IgD-negative memory B cell (primary cell): ENCODE results near the gene BCO1. TPM values are rescaled to one million over a fixed set of nuclear protein-coding genes. Genes with fewer than 3 reads are reported as not detected.

Experiments
- H3K27ac Mint-ChIP-seq, 3 donors: one replicate each; pipeline ENCODE4 v1.8.0; 2020 to 2022; ENCODE audit warnings: mild to moderate bottlenecking in 3 of 3, mixed read lengths in 3 of 3, moderate library complexity in 1 of 3
- H3K27me3 Mint-ChIP-seq: one replicate; pipeline ENCODE4 v1.8.0; 2021; ENCODE audit warnings: mixed read lengths
- H3K36me3 Mint-ChIP-seq: one replicate; pipeline ENCODE4 v1.8.0; 2020; ENCODE audit warnings: mild to moderate bottlenecking, mixed read lengths
- H3K4me1 Mint-ChIP-seq, 3 donors: one replicate each; pipeline ENCODE4 v1.8.0; 2020 to 2022; ENCODE audit warnings: mixed read lengths in 3 of 3, mild to moderate bottlenecking in 1 of 3
- H3K4me3 Mint-ChIP-seq, 4 donors: one replicate each; pipeline ENCODE4 v1.8.0; 2020 to 2022; ENCODE audit warnings: mild to moderate bottlenecking in 4 of 4, mixed read lengths in 4 of 4, moderate library complexity in 3 of 4
- H3K9me3 Mint-ChIP-seq, 3 donors: one replicate each; pipeline ENCODE4 v1.8.0; 2020 to 2021; ENCODE audit warnings: mixed read lengths in 3 of 3, mild to moderate bottlenecking in 1 of 3
- polyA plus RNA-seq: library from polyadenylated mRNA; unstranded; fragments of 300-500 nt; fragmentation: Illumina TruSeq; gene quantifications from one replicate; pipeline ENCODE4 v1.2.3, GENCODE V29; 2021

BCO1 gene
- polyA plus RNA-seq, 1 donor from 2014 or later: not detected

DNA sequence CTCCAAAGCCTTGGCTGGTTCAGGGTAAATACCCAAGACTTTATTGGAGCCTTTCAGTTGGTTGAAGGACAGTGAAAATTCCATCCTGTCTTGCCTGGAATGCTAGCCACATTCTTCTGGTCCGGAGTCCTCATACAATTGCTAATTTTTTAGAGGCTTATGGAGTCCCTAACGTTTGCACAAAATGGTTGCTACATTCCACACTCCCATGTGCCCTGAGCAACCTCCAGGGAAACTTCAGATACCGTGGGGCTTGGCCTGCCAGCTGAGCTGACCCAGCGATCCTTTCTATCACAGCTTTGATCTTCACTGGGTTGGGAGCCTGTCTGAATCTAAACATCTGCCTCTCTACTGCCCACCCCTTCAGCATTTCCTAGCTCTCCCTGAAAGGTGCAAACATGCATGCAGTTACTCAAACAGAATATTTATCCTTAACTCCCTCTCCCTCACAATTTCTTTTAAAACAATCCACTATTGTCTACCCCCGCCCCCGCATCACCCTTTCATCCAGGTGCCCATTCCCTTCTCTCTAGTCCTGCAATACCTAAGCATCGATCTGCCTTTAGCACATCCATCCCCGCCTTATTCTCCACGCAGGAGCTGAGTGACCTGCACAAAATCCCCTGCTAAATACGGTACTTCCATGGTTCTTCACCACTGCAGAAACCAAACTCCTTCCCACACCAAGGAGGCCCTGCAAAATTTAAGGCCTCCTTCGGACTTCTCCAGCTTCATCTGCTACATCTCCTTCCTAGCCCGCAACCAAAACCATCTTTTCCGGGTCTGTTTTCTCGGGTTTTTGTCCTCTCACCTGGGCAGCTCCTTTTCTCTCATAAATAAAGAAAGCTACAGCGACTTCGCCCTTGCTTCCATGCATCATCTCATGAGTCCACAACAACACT lies 75.5 kb downstream of the BCO1 start:
- Mint-ChIP-seq H3K36me3 (no peaks in the 10 kb centered on the region), H3K27ac (peak overlapping the region; percentile 77 to 95 (median 84)), H3K4me1 (peaks cover 15 to 33% (median 18%) of the 10 kb centered on the region in 3 donors), H3K4me3 (peak overlapping the region; percentile 88 to 99 (median 98)), H3K9me3 (no peaks in the 10 kb centered on the region), H3K27me3 (peaks cover 1% of the 10 kb centered on the region)

DNA sequence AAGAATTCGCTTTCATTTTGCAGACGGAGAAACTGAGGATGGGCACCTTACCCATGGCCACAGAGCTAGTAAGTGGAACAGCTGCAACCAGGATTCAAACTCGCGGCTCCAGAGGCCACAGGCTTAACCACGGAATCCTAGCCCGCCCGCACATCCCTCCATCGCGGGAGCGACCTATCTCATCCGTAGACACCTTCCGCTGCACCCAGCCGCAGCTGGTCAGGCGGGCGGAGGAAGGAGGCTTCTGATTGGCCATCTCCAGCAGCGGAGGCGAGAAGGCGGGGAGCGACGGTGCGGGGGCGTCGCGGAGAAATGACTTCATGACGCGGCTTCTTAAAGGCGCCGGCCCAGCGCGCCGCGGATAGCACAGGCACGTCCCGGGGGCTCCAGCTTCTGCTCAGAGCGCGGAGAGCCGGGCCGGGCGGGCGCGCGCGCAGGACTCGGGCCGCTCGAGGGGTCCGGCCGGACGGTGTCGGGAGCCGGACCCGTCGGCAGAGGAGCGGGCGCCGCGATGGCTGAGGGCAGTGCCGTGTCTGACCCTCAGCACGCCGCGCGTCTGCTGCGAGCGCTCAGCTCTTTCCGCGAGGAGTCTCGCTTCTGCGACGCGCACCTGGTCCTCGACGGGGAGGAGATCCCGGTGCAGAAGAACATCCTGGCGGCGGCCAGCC lies 76.2 kb downstream of the BCO1 start, which contains the start of gene GAN:
GAN (plus strand) TSS at position 360 of the 668 bp plus-strand sequence; CDS start at position 512, 152 bp downstream.
- Mint-ChIP-seq H3K27me3 (peaks cover 1% of the 10 kb centered on the region), H3K9me3 (no peaks in the 10 kb centered on the region), H3K36me3 (no peaks in the 10 kb centered on the region), H3K4me1 (peaks cover 16 to 33% (median 18%) of the 10 kb centered on the region in 3 donors), H3K4me3 (peak within 1 kb of the TSS; percentile 88 to 99 (median 98)), H3K27ac (peak within 1 kb of the TSS; percentile 84 to 95 (median 93))

DNA sequence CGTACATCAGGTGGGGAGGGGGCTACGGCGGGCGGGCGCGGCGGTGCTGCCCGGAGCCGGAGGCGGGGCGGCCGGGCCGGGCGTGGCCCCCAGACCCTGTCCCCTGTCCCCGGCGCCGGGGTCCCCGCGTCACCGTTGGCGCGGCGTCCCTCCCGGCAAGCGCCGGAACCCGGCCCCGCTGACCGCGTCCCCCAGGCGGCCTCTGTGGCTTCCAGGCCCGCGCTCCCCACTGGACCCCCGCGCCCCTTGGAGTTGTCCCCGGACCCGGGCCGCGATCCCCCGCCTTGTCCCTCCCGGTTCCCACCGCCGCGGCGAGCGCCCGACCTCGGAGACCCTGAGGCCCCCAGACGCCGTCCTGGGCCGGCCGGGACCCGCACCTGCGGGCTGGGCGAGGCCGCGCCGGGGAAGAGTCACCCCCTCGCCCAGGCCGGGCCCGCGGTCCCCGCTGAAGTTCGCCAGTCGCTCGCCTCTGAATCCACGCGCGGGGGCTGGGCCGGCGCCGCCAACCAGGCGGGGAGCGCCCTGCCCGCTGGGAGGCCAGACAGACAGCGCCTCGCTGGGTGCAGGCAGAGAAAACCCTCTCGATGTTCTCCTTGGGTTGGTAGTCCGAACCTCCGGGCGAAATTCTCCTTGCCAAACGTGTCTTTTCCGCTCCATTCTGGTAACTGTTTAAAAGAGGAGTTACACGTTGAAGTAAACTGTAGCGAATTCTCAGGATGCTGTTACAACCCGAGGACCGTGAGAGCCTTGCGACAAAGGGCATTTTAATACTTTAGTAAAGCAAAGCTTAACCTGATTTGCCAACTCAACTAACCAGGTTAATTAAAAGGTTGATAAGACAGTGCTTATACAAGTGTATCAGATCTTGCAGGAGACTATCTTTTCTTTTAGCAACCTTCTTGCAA lies 77.0 kb downstream of the BCO1 start:
- Mint-ChIP-seq H3K27me3 (peaks cover 1% of the 10 kb centered on the region), H3K4me3 (peak overlapping the region; percentile 88 to 99 (median 98)), H3K9me3 (no peaks in the 10 kb centered on the region), H3K36me3 (no peaks in the 10 kb centered on the region), H3K27ac (peak overlapping the region; percentile 83 to 95 (median 93)), H3K4me1 (peaks cover 16 to 33% (median 18%) of the 10 kb centered on the region in 3 donors)

DNA sequence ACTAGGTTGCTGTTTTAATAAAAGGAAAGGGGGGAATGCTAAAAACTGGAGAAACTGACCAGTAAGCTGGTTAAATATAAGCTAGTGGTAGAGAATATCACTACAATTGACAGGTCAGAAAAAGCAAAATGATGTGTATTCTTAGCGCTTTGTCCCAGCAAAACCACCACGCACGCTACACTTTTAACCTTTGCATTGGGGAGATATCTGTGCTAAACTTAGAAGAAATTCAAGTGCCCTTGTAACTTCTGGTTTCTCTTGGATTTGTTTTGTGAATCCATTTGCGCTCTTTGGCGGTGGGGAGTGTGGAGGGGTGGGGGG lies 77.6 kb downstream of the BCO1 start:
- Mint-ChIP-seq H3K27ac (peak overlapping the region in 2 of 3 donors; percentile 79 to 93), H3K36me3 (no peaks in the 10 kb centered on the region), H3K4me3 (peak overlapping the region; percentile 86 to 98 (median 90)), H3K9me3 (no peaks in the 10 kb centered on the region), H3K4me1 (peaks cover 16 to 33% (median 18%) of the 10 kb centered on the region in 3 donors), H3K27me3 (peaks cover 1% of the 10 kb centered on the region)

DNA sequence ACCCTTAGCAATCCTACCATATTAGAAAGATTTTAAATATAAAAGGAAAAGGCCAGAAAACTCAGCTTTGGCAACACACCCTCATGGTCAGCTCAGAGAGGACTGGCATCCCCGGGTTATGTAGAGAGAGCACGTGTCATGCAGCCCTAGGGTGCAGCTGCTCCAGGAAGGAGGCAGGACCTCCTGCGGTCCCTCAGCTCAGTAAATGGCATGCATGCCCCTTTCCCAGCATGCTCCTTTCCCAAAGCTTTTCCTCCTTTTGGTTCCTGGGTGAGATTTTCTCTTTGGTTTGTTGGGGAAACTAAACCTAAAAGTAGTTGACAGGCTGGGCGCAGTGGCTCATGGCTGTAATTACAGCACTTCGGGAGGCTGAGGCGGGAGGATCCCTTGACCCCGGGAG lies 80.2 kb downstream of the BCO1 start:
- Mint-ChIP-seq H3K4me1 (peaks cover 11 to 20% (median 18%) of the 10 kb centered on the region in 3 donors), H3K27ac (no peak overlapping the region), H3K9me3 (no peaks in the 10 kb centered on the region), H3K4me3 (no peak overlapping the region), H3K27me3 (peaks cover 1% of the 10 kb centered on the region), H3K36me3 (no peaks in the 10 kb centered on the region)

DNA sequence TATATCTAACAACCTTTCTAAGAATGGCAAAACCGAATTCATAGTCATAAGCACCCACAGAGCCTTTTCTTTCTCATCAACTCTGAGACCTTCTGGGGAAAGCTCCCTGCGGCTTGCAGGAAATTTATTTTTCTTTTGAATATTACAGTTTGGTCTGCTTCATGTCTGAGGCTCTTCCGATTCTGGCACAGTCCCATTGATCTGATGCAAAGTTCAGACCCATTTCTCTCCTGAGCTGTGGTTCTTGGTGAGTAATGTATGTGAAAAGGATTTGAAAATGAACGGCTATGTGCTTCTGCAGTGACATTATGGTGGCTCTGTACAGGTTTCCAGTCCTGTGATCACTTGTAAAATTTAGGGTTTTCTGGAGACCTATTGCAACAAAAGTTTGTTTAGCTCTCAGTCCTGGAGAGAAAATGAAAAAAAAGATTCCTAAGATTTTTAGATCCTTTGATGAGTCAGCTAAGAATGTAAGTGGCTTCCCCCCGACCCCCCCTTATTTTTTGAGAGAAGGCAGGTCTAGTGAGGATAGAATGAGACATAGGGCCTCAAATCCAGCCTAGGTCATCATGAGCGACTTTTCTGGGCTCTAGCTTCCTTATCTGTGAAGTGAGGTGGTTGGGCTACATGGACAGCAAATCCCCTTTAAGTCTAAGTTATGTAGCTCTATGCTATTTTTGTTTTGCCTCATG lies 80.9 kb downstream of the BCO1 start:
- peak overlapping the region in 1 of 4 donors; percentile 43 for H3K4me3 Mint-ChIP-seq
- no peaks in the 10 kb centered on the region for H3K9me3 Mint-ChIP-seq
- H3K4me1 Mint-ChIP-seq: peaks cover 9 to 14% (median 12%) of the 10 kb centered on the region in 3 donors
- H3K36me3 Mint-ChIP-seq: no peaks in the 10 kb centered on the region
- no peak overlapping the region for H3K27ac Mint-ChIP-seq
- H3K27me3 Mint-ChIP-seq: peaks cover 1% of the 10 kb centered on the region

DNA sequence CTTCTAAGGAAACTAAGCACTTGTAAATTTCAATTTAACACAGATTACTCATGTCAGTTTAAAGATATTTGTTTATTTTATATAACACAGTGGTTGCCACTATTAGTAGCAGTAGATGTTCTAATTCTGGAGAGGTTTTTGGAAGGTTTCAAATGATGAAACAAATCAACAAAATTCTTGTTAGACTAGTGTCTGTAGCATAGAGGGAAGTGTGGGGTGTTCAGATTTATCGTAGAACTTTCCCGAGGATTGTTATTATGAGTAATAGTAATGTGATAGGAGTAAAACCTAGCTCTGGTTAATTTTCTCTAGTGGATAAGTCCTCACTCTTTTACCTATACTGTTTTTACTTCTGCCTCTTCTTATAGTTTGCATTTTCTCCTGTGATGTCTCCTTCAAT lies 82.5 kb downstream of the BCO1 start:
- H3K27ac Mint-ChIP-seq: no peak overlapping the region
- H3K27me3 Mint-ChIP-seq: no peaks in the 10 kb centered on the region
- H3K4me1 Mint-ChIP-seq: peaks cover 2 to 7% (median 2%) of the 10 kb centered on the region in 3 donors
- H3K36me3 Mint-ChIP-seq: peaks cover 2% of the 10 kb centered on the region
- no peaks in the 10 kb centered on the region for H3K9me3 Mint-ChIP-seq
- no peak overlapping the region for H3K4me3 Mint-ChIP-seq

DNA sequence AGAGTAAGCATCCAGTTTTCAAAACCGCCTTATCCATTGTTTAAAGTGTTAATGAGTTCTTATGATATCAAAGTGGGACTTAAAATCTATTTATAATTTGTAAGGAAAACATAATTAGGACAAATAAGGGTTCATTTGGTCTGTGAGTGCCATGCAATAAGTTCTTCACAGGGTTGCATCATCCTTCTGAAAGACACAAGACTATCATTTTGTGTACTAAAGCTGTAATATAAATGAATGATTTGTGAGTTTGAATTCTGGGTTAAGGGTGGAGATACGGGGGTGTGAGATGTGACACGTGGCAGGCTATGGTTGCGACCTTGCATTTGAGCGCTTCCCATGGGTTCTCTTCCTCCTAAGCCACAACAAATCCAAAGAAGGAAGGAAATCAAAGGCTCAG lies 83.0 kb downstream of the BCO1 start:
- Mint-ChIP-seq H3K27ac (no peak overlapping the region), H3K4me1 (peaks cover 0 to 5% (median 2%) of the 10 kb centered on the region in 3 donors), H3K9me3 (no peaks in the 10 kb centered on the region), H3K27me3 (no peaks in the 10 kb centered on the region), H3K36me3 (peaks cover 2% of the 10 kb centered on the region), H3K4me3 (no peak overlapping the region)

DNA sequence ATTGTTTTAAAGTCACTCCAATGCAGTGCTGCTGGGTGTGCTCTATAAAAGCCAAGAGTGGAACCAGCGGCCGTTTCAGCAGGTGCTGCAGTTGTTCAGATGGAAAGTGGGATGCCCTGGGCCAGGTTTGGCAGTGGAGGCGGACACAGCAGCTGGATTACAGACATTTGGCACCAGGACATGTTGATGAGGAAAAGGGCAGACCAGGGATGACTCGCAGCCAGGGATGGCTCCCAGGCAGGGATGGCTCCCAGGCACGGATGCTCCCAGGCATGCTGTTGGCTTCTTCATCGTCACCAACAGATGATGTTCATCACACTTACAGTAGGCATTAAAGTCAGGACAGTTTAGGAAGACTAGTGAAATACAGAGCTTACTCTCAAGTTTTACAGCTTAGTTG lies 86.3 kb downstream of the BCO1 start:
- no peaks in the 10 kb centered on the region for H3K4me1 Mint-ChIP-seq
- no peaks in the 10 kb centered on the region for H3K9me3 Mint-ChIP-seq
- no peaks in the 10 kb centered on the region for H3K27me3 Mint-ChIP-seq
- no peak overlapping the region for H3K4me3 Mint-ChIP-seq
- H3K27ac Mint-ChIP-seq: peak overlapping the region in 1 of 3 donors; percentile 69
- H3K36me3 Mint-ChIP-seq: peaks cover 5% of the 10 kb centered on the region

DNA sequence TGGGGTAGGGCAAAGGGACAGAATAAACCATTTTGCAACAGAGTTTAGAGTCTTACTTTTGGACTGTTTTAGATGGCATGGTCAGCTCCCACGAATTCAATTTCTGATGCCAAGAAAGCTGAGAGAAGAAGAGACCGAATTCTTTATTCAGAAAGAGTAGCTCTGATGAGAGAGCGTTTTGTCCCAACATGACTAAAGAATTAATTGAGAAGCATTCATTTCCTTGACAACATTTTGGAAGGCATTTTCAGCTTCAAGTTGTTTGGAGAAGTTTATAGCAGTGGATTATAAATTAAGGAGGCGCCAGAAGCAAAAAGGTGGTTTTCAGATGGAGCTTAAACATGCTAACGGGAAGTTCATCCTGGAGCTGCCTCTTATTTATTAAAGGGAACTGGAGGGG lies 88.5 kb downstream of the BCO1 start:
- H3K36me3 Mint-ChIP-seq: peaks cover 9% of the 10 kb centered on the region
- no peaks in the 10 kb centered on the region for H3K9me3 Mint-ChIP-seq
- H3K4me3 Mint-ChIP-seq: no peak overlapping the region
- H3K4me1 Mint-ChIP-seq: peaks cover 0 to 3% (median 0%) of the 10 kb centered on the region in 3 donors
- H3K27me3 Mint-ChIP-seq: no peaks in the 10 kb centered on the region
- no peak overlapping the region for H3K27ac Mint-ChIP-seq

DNA sequence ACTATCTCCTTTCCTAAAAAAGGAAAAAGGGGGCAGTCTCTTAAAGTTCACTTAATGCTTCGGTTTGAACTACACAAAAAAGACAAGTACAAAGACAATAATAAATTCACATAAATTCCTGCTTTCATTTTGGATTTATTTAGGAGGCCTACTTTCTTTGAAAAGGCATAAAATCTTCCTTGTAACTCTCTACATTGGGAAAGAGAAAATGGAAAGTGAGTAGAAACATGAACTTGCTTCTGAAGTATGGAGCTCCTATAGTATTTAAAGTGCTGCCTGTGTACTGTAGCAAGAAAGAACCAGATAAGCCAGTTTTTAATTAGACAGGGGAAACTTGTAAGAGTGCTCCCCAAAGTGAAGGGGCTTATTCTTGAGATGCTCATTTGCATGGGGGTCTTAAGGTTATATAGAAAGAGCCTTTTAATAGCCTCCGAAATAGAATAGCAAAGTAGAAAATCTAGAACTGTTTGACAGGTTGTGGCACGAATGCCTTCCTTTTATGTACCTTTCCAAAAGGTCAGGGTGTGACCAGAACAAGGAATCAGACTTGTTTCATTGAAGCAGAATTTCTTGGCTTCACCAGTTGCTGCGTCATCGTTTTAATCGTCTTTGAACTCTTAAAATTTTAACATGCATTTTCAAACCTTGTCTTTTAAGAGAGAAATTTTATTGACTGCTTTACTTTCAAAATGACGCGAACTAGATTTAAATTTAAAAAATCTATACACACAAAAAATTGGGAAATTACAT lies 89.1 kb downstream of the BCO1 start:
- no peaks in the 10 kb centered on the region for H3K9me3 Mint-ChIP-seq
- no peaks in the 10 kb centered on the region for H3K27me3 Mint-ChIP-seq
- no peak overlapping the region for H3K4me3 Mint-ChIP-seq
- peaks cover 0 to 3% (median 0%) of the 10 kb centered on the region in 3 donors for H3K4me1 Mint-ChIP-seq
- peaks cover 9% of the 10 kb centered on the region for H3K36me3 Mint-ChIP-seq
- H3K27ac Mint-ChIP-seq: no peak overlapping the region

DNA sequence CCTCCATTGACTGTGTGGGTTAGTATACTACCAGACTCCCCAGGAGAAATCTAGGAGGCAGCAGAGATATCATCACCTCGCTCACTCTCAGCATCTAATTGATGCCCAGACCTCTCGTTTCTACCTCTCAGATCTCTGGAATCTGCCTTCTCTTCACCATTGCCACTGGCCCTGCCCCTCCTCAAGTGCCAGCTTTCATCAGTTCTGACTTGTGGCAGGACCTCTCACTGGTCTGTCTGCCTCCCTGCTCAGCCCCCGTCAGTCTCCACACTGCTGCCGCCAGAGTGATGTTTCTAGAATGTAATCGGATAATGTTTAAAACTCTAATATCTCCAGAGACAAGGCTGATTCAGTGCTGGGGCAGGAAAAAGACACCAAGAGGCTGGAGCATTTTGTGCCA lies 91.5 kb downstream of the BCO1 start:
- H3K9me3 Mint-ChIP-seq: no peaks in the 10 kb centered on the region
- no peak overlapping the region for H3K4me3 Mint-ChIP-seq

DNA sequence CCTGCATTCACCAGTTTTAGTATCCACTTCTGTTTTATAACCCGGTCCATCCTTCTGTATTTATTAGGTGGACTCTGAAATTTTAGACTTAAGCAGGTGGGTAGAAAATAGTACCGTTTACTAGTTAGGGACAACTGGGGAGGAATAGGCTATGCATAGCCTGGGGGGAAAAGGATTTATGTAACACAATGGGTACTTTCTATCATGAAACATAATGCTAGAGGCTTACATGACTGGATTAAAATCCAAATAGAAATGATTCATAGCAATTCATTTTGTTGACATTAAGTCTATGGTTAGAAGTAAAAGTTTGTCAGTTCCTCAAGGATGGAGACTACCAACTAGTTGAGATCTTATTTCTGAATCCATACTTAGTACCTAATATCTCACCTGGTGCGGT lies 94.9 kb downstream of the BCO1 start:
- Mint-ChIP-seq H3K27ac (peak overlapping the region in 1 of 3 donors; percentile 7), H3K27me3 (no peaks in the 10 kb centered on the region), H3K36me3 (peaks cover 10% of the 10 kb centered on the region)

More for the DNA sequence above, 91.5 kb downstream of the BCO1 start:
- H3K4me1 Mint-ChIP-seq: peaks cover 0 to 5% (median 4%) of the 10 kb centered on the region in 3 donors
- H3K27ac Mint-ChIP-seq: peak overlapping the region in 1 of 3 donors; percentile 36
- no peaks in the 10 kb centered on the region for H3K27me3 Mint-ChIP-seq
- peaks cover 11% of the 10 kb centered on the region for H3K36me3 Mint-ChIP-seq

More for the DNA sequence above, 94.9 kb downstream of the BCO1 start:
- Mint-ChIP-seq H3K9me3 (no peaks in the 10 kb centered on the region), H3K4me1 (peaks cover 0 to 5% (median 4%) of the 10 kb centered on the region in 3 donors), H3K4me3 (no peak overlapping the region)
